A549 (cell line): ENCODE measurements around the gene SLC17A2.
A peak's percentile ranks its signal among the peaks of the same experiment; 100 is the strongest.

ENCODE experiments used
- CEBPB ChIP-seq, 2 experiments: fragments of >200 bp in 1 of 2; sonication (Bioruptor Twin) in 1 of 2; formaldehyde crosslinking in 1 of 2; IDR thresholded peaks; 2 replicates each; pipeline ENCODE4 v1.6.1; 2012 to 2016
- CHD4 ChIP-seq: fragments of 200-600 bp; sonication (generic); IDR thresholded peaks from 2 replicates; pipeline ENCODE4 v1.6.1; 2016; ENCODE audit warnings: antibody characterized with exemption, mild to moderate bottlenecking, borderline replicate concordance
- CTCF ChIP-seq: fragments of >200 bp; sonication (Bioruptor Twin); formaldehyde crosslinking; IDR thresholded peaks from 3 replicates; pipeline ENCODE4 v1.5.1; 2016
- ESRRA ChIP-seq: fragments of 150-350 bp; IDR thresholded peaks from 2 replicates; pipeline ENCODE4 v1.6.1; 2014; ENCODE audit warnings: mild to moderate bottlenecking, low read length, borderline replicate concordance
- NFE2L2 ChIP-seq: fragments of 150-350 bp; conservative IDR thresholded peaks from 2 replicates; pipeline ENCODE4 v1.6.1; 2014; ENCODE audit warnings: low read length
- NR3C1 ChIP-seq: fragments of >200 bp; sonication (Bioruptor Twin); formaldehyde crosslinking; IDR thresholded peaks from 3 replicates; pipeline ENCODE4 v1.6.1; 2017
- POLR2A ChIP-seq: IDR thresholded peaks from 2 replicates; pipeline ENCODE4 v1.6.1; 2012; ENCODE audit warnings: mild to moderate bottlenecking, low read length
- RARB ChIP-seq: fragments of 250-450 bp; sonication (Bioruptor Pico); IDR thresholded peaks from 2 replicates; pipeline ENCODE4 v1.8.0; 2021; ENCODE audit warnings: mild to moderate bottlenecking, moderate library complexity
- RCOR1 ChIP-seq: fragments of 150-350 bp; IDR thresholded peaks from 2 replicates; pipeline ENCODE4 v1.6.1; 2014; ENCODE audit warnings: antibody characterized with exemption, low read length, low read depth
- RFX5 ChIP-seq: fragments of 450-650 bp; IDR thresholded peaks from 2 replicates; pipeline ENCODE4 v1.7.1; 2014; ENCODE audit warnings: antibody characterized with exemption, mild to moderate bottlenecking, moderate library complexity
- TF ChIP-seq, protein P1 (sequence below): fragments of 200-600 bp; sonication (generic); IDR thresholded peaks from 2 replicates; pipeline ENCODE4 v1.6.1; 2016; ENCODE audit warnings: antibody characterized with exemption, mild to moderate bottlenecking, moderate library complexity
- TF ChIP-seq, protein P2 (sequence below): IDR thresholded peaks from 2 replicates; pipeline ENCODE4 v1.6.1; 2012

- TF ChIP-seq, protein P1, sequence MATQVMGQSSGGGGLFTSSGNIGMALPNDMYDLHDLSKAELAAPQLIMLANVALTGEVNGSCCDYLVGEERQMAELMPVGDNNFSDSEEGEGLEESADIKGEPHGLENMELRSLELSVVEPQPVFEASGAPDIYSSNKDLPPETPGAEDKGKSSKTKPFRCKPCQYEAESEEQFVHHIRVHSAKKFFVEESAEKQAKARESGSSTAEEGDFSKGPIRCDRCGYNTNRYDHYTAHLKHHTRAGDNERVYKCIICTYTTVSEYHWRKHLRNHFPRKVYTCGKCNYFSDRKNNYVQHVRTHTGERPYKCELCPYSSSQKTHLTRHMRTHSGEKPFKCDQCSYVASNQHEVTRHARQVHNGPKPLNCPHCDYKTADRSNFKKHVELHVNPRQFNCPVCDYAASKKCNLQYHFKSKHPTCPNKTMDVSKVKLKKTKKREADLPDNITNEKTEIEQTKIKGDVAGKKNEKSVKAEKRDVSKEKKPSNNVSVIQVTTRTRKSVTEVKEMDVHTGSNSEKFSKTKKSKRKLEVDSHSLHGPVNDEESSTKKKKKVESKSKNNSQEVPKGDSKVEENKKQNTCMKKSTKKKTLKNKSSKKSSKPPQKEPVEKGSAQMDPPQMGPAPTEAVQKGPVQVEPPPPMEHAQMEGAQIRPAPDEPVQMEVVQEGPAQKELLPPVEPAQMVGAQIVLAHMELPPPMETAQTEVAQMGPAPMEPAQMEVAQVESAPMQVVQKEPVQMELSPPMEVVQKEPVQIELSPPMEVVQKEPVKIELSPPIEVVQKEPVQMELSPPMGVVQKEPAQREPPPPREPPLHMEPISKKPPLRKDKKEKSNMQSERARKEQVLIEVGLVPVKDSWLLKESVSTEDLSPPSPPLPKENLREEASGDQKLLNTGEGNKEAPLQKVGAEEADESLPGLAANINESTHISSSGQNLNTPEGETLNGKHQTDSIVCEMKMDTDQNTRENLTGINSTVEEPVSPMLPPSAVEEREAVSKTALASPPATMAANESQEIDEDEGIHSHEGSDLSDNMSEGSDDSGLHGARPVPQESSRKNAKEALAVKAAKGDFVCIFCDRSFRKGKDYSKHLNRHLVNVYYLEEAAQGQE, result no peak
- TF ChIP-seq NFE2L2 (no peak), CTCF (peak; percentile 73), RFX5 (no peak), NR3C1 (no peak), RCOR1 (no peak), CHD4 (no peak), ESRRA (no peak), RARB (CRISPR knock-in tag) (no peak), CEBPB (IDR thresholded peaks at IDR 0.05) (no peak), POLR2A (no peak)
- TF ChIP-seq, protein P2, sequence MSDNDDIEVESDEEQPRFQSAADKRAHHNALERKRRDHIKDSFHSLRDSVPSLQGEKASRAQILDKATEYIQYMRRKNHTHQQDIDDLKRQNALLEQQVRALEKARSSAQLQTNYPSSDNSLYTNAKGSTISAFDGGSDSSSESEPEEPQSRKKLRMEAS, result no peak
Observed at GRCh38 chr6:25889877-25890853, 40.3 kb downstream of the SLC17A2 start.
